Skeletal muscle tissue (tissue), 4 donors: Measurements from ENCODE around the gene QRFP. TPM values are rescaled to one million over a fixed set of nuclear protein-coding genes. Genes with fewer than 3 reads are reported as not detected.
"Not testable (repeated sequence)": the region's sequence is repeated elsewhere in the genome, so short reads cannot be mapped to it uniquely, and the experiment has no call there.

Source experiments
- H3K27ac ChIP-seq: one replicate; pipeline ENCODE4 v1.7.0; 2013; ENCODE audit warnings: mild to moderate bottlenecking, low read depth, low read length, inconsistent platforms
- H3K27me3 ChIP-seq, 3 donors: one replicate each; pipeline ENCODE4 v1.7.0; 2013; ENCODE audit warnings: low read length in 3 of 3; ENCODE audit not compliant: control insufficient read depth in 3 of 3, insufficient read depth in 3 of 3
- H3K36me3 ChIP-seq, 3 donors: one replicate each; pipeline ENCODE4 v1.7.0; 2013; ENCODE audit warnings: low read length in 3 of 3; ENCODE audit not compliant: control insufficient read depth in 3 of 3, insufficient read depth in 3 of 3
- H3K4me1 ChIP-seq, 3 donors: one replicate each; pipeline ENCODE4 v1.7.0; 2013; ENCODE audit warnings: low read length in 3 of 3, mild to moderate bottlenecking in 3 of 3; ENCODE audit not compliant: control insufficient read depth in 3 of 3, insufficient read depth in 3 of 3
- H3K4me3 ChIP-seq, 3 donors: one replicate each; pipeline ENCODE4 v1.7.0; 2013; ENCODE audit warnings: low read length in 3 of 3
- H3K9ac ChIP-seq, 3 donors: one replicate each; pipeline ENCODE4 v1.7.0; 2013; ENCODE audit warnings: low read length in 3 of 3, mild to moderate bottlenecking in 3 of 3, moderate library complexity in 2 of 3, low read depth in 1 of 3
- H3K9me3 ChIP-seq, 3 donors: one replicate each; pipeline ENCODE4 v1.7.0; 2013; ENCODE audit warnings: low read length in 3 of 3; ENCODE audit not compliant: control insufficient read depth in 3 of 3
- total RNA-seq: library from RNA; depleted of rRNA; stranded (reverse); fragments of >200 nt; gene quantifications from one replicate; pipeline ENCODE4 v1.2.3, GENCODE V29; 2014
- donor health status: Osteomylitis.

The QRFP gene
- total RNA-seq, 1 donor from 2014 or later = not detected

DNA sequence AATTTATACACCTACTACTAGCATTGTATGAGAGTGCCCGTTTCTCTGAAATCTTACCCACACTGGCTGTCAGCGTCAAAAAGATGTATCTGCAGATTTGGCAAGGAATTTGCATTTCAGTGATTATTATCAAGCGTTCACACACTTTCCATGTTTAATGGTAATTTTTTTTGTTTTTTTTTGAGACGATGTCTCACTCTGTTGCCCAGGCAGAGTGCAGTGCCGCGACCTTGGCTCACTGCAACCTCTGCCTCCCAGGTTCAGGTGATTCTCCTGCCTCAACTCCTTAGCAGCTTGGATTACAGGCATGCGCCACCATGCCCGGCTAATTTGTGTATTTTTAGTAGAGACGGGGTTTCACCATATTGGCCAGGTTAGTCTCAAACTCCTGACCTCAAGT, 47.3 kb downstream of the QRFP start:
- no peak overlapping the region for H3K27ac ChIP-seq
- H3K27me3 ChIP-seq = no peaks in the 10 kb centered on the region
- H3K36me3 ChIP-seq = peaks cover 0 to 4% (median 4%) of the 10 kb centered on the region in 3 donors
- H3K4me1 ChIP-seq = peaks cover 23 to 30% (median 27%) of the 10 kb centered on the region in 3 donors
- H3K4me3 ChIP-seq = no peak overlapping the region
- H3K9ac ChIP-seq = no peak overlapping the region
- H3K9me3 ChIP-seq = no peaks in the 10 kb centered on the region

DNA sequence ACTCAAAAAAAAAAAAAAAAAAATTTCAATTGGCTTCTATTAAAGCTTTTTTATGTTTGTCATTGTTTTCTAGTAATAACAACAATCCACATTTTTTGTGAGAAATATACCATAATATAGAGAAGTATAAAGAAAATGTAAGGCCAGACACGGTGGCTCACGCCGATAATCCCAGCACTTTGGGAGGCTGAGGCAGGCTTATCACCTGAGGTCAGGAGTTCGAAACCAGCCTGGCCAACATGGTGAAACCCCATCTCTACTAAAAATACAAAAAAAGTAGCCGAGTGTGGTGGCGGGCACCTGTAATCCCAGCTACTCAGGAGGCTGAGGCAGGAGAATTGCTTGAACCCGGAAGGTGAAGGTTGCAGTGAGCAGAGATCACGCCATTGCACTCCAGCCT, 48.1 kb downstream of the QRFP start:
- Histone ChIP-seq H3K27ac (peak overlapping the region; percentile 63), H3K4me1 (peaks cover 32 to 38% (median 35%) of the 10 kb centered on the region in 3 donors)
- H3K9ac ChIP-seq, H3K27me3 ChIP-seq, H3K36me3 ChIP-seq, H3K4me3 ChIP-seq, H3K9me3 ChIP-seq: not testable (repeated sequence)

DNA sequence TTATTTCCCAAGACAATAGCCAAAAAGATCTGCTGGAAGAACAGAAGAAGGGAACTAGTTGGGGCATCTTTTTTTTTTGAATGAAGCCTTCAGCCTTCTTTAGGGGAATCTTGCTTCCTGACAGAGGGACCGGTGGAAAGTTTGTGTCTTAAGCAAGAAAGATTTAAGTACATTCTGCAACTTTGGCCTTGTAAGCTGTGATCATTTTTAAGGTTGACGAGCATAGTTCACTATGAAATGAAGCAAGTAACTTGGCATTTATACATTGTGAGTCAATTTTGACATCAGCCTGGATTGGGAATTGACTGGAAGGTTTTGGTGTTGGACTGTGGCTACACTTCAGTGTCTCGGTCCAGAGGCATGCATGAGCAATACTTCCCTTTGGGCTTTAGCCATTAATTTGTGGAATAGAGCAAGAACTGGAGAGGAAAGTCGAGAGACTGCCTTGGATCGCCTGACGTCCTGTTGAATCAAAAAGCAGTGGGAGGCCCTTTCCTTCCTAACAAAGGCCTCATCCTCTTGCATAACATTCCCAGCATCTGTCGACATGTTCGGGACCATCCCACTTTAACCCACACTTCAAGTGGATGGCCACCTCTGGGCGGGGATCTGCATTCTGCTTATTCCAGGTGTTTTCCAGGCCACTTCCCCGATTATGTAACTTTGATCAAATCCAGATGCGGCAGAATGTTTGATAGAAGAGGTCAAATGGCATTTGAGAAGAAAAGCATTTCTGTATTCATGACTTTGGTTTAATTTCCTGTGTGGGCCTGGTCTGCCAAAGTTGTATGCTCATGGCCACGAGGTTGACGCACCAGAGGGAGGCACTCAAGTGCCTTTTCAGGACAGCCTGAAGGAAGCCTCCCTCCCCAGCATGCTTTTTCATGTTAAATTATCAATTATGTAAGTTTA, 49.0 kb downstream of the QRFP start:
- H3K9ac ChIP-seq = peak overlapping the region in 1 of 3 donors; percentile 39
- H3K9me3 ChIP-seq = no peaks in the 10 kb centered on the region
- no peak overlapping the region for H3K4me3 ChIP-seq

DNA sequence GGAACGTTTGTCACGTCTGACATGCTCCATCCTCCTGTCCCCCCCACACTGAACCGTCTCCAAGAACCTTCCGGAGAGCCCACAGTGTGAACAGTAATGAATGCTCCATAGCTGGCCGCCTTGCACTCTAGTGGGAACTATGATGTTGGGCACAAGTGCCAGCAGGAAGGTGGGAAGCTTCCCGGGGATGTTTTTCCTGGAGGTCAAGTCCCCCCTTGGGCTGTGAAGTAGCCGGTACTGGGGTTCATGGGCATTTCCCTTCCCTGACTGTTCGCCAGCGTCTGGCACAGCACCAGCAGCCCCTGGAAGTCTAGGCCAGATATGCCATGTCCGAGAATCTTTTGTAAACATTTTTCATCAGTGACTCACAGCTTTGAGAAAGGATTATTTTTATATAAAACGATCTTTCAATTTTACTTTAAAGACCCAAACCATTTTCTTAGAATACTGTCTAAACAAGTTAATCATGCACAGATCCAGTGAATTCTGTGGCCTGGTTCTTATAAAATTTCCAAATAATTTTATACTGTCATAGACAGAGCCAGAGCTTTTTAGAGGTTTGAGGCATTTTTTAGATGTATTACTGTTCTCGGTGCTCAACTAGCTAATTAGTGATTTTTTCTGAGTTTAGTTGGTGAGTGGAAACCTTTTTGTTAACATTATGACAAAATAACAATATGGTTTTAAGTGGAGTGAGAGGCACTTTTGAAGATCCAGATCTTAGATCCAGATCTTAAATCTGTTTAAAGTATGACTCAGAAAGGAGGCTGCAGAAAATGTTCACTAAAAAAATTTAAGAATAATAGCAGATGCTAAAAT, 49.9 kb downstream of the QRFP start:
- peak overlapping the region; percentile 82 for H3K27ac ChIP-seq
- peak overlapping the region in 2 of 3 donors; percentile 42 to 54 for H3K4me3 ChIP-seq
- peak overlapping the region; percentile 17 to 73 (median 39) for H3K9ac ChIP-seq
- H3K9me3 ChIP-seq = no peaks in the 10 kb centered on the region
- no peaks in the 10 kb centered on the region for H3K27me3 ChIP-seq
- no peaks in the 10 kb centered on the region for H3K36me3 ChIP-seq
- peaks cover 46 to 52% (median 48%) of the 10 kb centered on the region in 3 donors for H3K4me1 ChIP-seq

More for the DNA sequence above, 49.0 kb downstream of the QRFP start:
- H3K36me3 ChIP-seq = no peaks in the 10 kb centered on the region
- H3K27me3 ChIP-seq = no peaks in the 10 kb centered on the region
- peak overlapping the region; percentile 82 for H3K27ac ChIP-seq
- peaks cover 41 to 47% (median 45%) of the 10 kb centered on the region in 3 donors for H3K4me1 ChIP-seq

DNA sequence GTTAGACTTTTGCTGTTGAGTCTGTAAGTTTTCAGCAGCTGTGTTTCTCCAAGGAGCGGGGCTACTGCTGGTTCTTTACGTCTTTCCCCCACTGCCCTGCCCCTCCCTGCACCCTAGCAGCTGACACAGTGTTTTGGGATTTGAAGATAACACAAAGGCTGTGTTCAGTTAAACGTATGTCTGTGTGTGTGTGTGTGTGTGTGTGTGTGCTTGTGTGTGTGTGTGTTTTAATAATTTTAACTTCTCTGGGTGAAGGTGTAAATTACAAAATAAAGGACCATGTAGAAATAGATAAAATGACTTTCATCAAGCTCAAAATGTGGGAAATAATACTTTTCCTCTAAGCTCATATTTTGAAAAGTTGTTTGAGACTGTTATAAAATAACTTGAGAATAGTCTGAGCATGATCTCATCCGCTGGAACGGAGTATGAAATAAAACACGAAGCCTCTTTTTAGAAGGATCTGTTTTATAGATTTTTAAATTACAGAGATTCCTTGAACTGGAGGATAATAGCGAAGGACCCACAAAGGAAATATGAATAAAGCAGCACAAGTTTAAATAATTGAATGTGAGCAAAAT, 50.6 kb downstream of the QRFP start:
- Histone ChIP-seq H3K27ac (peak overlapping the region; percentile 82), H3K4me1 (peaks cover 46 to 52% (median 48%) of the 10 kb centered on the region in 3 donors), H3K4me3 (peak overlapping the region in 2 of 3 donors; percentile 42 to 54)

DNA sequence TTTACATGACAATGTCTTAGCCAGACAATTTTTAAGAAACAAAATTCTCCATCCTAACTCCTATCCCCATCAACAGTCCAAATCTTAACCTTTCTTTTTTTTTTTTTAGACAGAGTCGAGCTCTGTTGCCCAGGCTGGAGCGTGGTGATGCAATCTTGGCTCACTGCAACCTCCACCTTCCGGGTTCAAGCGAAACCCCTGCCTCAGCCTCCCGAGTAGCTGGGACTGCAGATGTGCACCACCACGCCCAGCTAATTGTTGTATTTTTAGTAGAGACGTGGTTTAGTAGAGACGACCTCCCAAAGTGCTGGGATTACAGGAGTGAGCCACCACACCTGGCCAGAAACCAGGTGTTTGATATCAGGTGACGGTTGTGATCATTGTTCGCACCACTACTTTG, 51.4 kb downstream of the QRFP start:
- no peaks in the 10 kb centered on the region for H3K9me3 ChIP-seq
- peaks cover 47 to 52% (median 48%) of the 10 kb centered on the region in 3 donors for H3K4me1 ChIP-seq
- no peaks in the 10 kb centered on the region for H3K36me3 ChIP-seq
- peak overlapping the region in 1 of 3 donors; percentile 18 for H3K4me3 ChIP-seq
- H3K27me3 ChIP-seq = no peaks in the 10 kb centered on the region
- H3K9ac ChIP-seq = peak overlapping the region in 1 of 3 donors; percentile 35
- peak overlapping the region; percentile 82 for H3K27ac ChIP-seq

More for the DNA sequence above, 50.6 kb downstream of the QRFP start:
- Histone ChIP-seq H3K27me3 (no peaks in the 10 kb centered on the region), H3K9me3 (no peaks in the 10 kb centered on the region), H3K9ac (peak overlapping the region; percentile 17 to 73 (median 39)), H3K36me3 (no peaks in the 10 kb centered on the region)

DNA sequence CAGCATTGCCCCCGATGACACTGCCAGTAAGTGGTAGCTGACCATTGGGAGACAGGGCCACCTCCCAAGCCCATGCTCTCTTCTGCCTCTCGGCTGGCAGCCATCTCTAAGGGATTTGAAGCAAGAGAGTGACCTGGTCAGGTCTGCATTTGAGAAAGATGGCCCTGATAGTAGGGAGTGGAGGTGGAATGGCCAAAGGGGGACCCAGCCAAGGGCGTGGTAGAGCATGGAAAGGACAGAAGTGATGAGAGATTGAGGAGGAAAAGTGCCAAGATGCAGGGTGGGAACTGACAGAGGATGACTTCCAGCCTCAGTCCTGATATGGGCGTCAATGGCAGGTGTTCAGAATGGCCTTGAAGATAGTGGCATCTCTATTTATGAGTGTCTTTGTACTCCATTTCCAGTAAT, 52.6 kb downstream of the QRFP start:
- Histone ChIP-seq H3K27me3 (no peaks in the 10 kb centered on the region), H3K4me3 (no peak overlapping the region), H3K9ac (no peak overlapping the region), H3K9me3 (no peaks in the 10 kb centered on the region), H3K4me1 (peaks cover 54 to 59% (median 55%) of the 10 kb centered on the region in 3 donors), H3K27ac (peak overlapping the region; percentile 49), H3K36me3 (no peaks in the 10 kb centered on the region)

DNA sequence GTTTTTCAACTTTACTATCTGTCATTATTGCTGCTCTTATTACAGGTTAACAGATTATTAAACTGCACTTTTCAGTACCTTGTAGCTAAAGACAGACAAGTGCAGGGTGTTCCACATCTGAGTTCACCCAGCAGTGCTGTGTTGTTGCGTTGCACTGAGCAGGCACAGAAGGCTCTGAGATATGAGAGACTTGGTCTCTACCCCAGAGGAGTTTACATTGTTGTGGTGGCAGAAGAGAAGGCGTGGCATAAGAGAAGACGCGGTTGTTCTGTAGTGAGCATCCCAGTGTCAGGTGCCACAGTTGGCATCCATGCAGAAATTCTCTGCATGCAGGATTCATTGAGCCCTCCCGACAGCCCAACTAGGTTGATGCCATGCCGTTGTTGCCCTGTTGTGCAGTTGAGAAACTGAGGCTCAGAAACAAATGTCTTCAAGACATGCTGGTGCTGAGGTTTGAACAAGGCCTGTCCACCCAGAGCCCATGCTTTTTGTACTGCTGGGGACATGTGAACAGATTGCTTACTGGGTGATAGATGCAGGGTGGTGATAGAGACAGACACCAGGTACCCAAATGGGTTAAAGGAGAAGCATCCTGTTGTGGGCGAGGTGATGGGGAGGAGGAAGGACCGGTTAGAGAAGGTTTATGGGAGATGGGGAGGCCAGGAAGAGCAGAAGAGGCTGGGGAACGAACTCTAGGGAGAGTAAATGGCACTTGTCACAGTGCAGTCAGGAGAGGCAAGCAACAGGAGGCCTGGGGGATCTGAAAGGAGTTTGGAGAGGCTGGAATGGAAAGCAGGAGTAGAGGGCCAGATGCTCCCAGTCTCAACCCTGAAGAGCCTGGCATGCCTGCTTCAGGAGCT, 53.3 kb downstream of the QRFP start:
- H3K4me3 ChIP-seq = no peak overlapping the region
- no peaks in the 10 kb centered on the region for H3K27me3 ChIP-seq
- no peaks in the 10 kb centered on the region for H3K9me3 ChIP-seq
- peak overlapping the region; percentile 49 for H3K27ac ChIP-seq
- H3K4me1 ChIP-seq = peaks cover 55 to 65% (median 63%) of the 10 kb centered on the region in 3 donors
- H3K9ac ChIP-seq = peak overlapping the region in 1 of 3 donors; percentile 46
- no peaks in the 10 kb centered on the region for H3K36me3 ChIP-seq
